HepG2 (cell line): Measurements from ENCODE around the gene NCAM2. TPM values are rescaled to one million over a fixed set of nuclear protein-coding genes. Genes with fewer than 3 reads are reported as not detected.

Source experiments
- ATAC-seq: fragments of 200-7000 bp; cut with Tn5 transposase; 3 replicates; pipeline ENCODE4 v1.9.1; 2020; ENCODE audit warnings: mild to moderate bottlenecking, moderate library complexity
- BruUV-seq: library from RNA; stranded (reverse); fragments of 400-500 nt; replicated peaks from 2 replicates; lab custom pipeline; 2021; lab: Mats Ljungman, UMichigan
- CTCF ChIA-PET: fragments of 300-600 bp; formaldehyde crosslinking; extraction: SDS; loops from one replicate; lab custom pipeline; 2021; ENCODE audit warnings: low total read pairs, inconsistent platforms, low intra/inter-chr PET ratio; lab: Yijun Ruan, JAX
- POLR2A ChIA-PET: fragments of 350-600 bp; sonication (Branson Sonifier 250); formaldehyde crosslinking; loops from one replicate; lab custom pipeline; 2020; ENCODE audit warnings: antibody characterized with exemption, inconsistent platforms; lab: Yijun Ruan, JAX
- DNase-seq: peaks from one replicate; pipeline ENCODE4 v3.0.0-alpha.2; 2015; ENCODE audit warnings: low spot score
- FAIRE-seq: peaks from 3 replicates; lab custom pipeline; 2011; peaks lifted over from hg19 to GRCh38; lab: Jason Lieb, UNC
- H2AFZ ChIP-seq: one replicate; pipeline ENCODE4 v1.6.1; 2011; ENCODE audit warnings: low read length, inconsistent platforms
- H3K27ac ChIP-seq: fragments of 300-600 bp; 3 replicates; pipeline ENCODE4 v1.8.0; 2011; ENCODE audit warnings: mixed run types, mild to moderate bottlenecking, mixed read lengths, low read length, inconsistent platforms; ENCODE audit not compliant: insufficient read depth; ENCODE audit errors: extremely low read length
- H3K27me3 ChIP-seq, 2 experiments: fragments of 200-600 bp in 1 of 2; 2 replicates in 1 of 2; 3 replicates in 1 of 2; pipeline versions ENCODE4 v1.6.0 to v1.8.0; 2011; ENCODE audit warnings: low read length in 2 of 2, mild to moderate bottlenecking in 2 of 2, moderate library complexity in 2 of 2, inconsistent platforms in 1 of 2; ENCODE audit not compliant: insufficient read depth in 2 of 2, control insufficient read depth in 1 of 2
- H3K36me3 ChIP-seq, 2 experiments: fragments of 200-600 bp in 1 of 2; replicated peaks in 1 of 2; 2 replicates in 1 of 2; 3 replicates in 1 of 2; pipeline versions ENCODE4 v1.5.1 to v1.8.0; 2011; ENCODE audit warnings: low read length in 2 of 2, inconsistent platforms in 1 of 2; ENCODE audit not compliant: insufficient read depth in 2 of 2, control insufficient read depth in 1 of 2
- H3K4me1 ChIP-seq: 2 replicates; pipeline ENCODE4 v1.5.1; 2012; ENCODE audit warnings: low read length, inconsistent platforms; ENCODE audit not compliant: insufficient read depth
- H3K4me2 ChIP-seq: 2 replicates; pipeline ENCODE4 v1.6.0; 2011; ENCODE audit warnings: low read depth, low read length, inconsistent platforms
- H3K4me3 ChIP-seq, 3 experiments: fragments of 200-600 bp in 1 of 3; sonication (generic), shearing (Covaris generic) in 1 of 3; replicated peaks in 1 of 3; 2 replicates each; pipeline ENCODE4 v1.5.1; 2011 to 2016; ENCODE audit warnings: low read length in 3 of 3, inconsistent platforms in 2 of 3, low read depth in 2 of 3, mild to moderate bottlenecking in 2 of 3, control low read depth in 1 of 3, mixed read lengths in 1 of 3; ENCODE audit not compliant: insufficient read depth in 1 of 3
- H3K79me2 ChIP-seq: one replicate; pipeline ENCODE4 v1.6.1; 2011; ENCODE audit warnings: low read length, inconsistent platforms; ENCODE audit not compliant: insufficient read depth
- H3K9ac ChIP-seq: 2 replicates; pipeline ENCODE4 v1.6.0; 2011; ENCODE audit warnings: mild to moderate bottlenecking, low read depth, low read length, inconsistent platforms; ENCODE audit not compliant: insufficient read depth
- H3K9me3 ChIP-seq: 2 replicates; pipeline ENCODE4 v1.5.1; 2012; ENCODE audit warnings: mild to moderate bottlenecking, low read length
- H4K20me1 ChIP-seq: 2 replicates; pipeline ENCODE4 v1.6.0; 2011; ENCODE audit warnings: inconsistent platforms, mild to moderate bottlenecking, low read length, moderate library complexity; ENCODE audit not compliant: insufficient read depth
- CREBL2 ChIP-seq: sonication (generic); formaldehyde crosslinking; IDR thresholded peaks from 2 replicates; pipeline ENCODE4 v1.8.1; 2023; ENCODE audit warnings: missing genetic modification reagents, mild to moderate bottlenecking, borderline replicate concordance
- DRAP1 ChIP-seq: IDR thresholded peaks from 2 replicates; pipeline ENCODE4 v1.6.1; 2016; ENCODE audit warnings: missing genetic modification reagents, missing compliant biosample characterization
- KAT7 ChIP-seq: IDR thresholded peaks from 2 replicates; pipeline ENCODE4 v1.6.1; 2018; ENCODE audit warnings: borderline replicate concordance, missing compliant biosample characterization
- MIER3 ChIP-seq: IDR thresholded peaks from 2 replicates; pipeline ENCODE4 v1.6.1; 2016; ENCODE audit warnings: missing compliant biosample characterization, borderline replicate concordance
- ZNF318 ChIP-seq: sonication (generic); formaldehyde crosslinking; IDR thresholded peaks from 2 replicates; pipeline ENCODE4 v1.4.0; 2020; ENCODE audit warnings: mild to moderate bottlenecking, missing genetic modification reagents
- in situ Hi-C: cut with HindIII; loops from 2 replicates; pipeline ENCODE4 v1.10.0; 2017; ENCODE audit warnings: low pct_unique_long_range_greater_than_20kb; ENCODE audit not compliant: extremely low pct_ligation_motif_present
- intact Hi-C: fragments of 100-400 bp; cut with micrococcal nuclease; formaldehyde crosslinking; loops from one replicate; pipeline ENCODE4 v1.10.0; 2022; ENCODE audit not compliant: unreplicated experiment
- polyA plus RNA-seq, 8 experiments: library from polyadenylated mRNA; depleted of rRNA in 3 of 8; stranded (reverse) in 7 of 8; unstranded in 1 of 8; fragments of >200 nt; fragmentation: Illumina TruSeq in 4 of 8; extraction: Trizol in 4 of 8; gene quantifications; 2 replicates each; pipeline versions ENCODE4 v1.2.1 to v1.2.3, GENCODE V29; 2011 to 2016; ENCODE audit warnings: low read depth in 4 of 8, missing spikeins in 1 of 8, mixed read lengths in 1 of 8; ENCODE audit not compliant: insufficient read depth in 1 of 8
- total RNA-seq, 5 experiments: library from RNA; depleted of rRNA; stranded (reverse); fragments of >200 nt; fragmentation: Illumina TruSeq; extraction: Trizol; gene quantifications; 2 replicates each; pipeline ENCODE4 v1.2.3, GENCODE V29; 2016; ENCODE audit warnings: low read depth in 1 of 5

NCAM2 gene
- total and polyA plus RNA-seq, 2 of the 13 experiments (the other 11 are each of a cell fraction or from before 2014, with no cell fraction given) = not detected

GRCh38 chr21:21076491-21076890 is 78.3 kb downstream of the NCAM2 start (continued):
- no peak for TF ChIP-seq ZNF318
- no peak for TF ChIP-seq KAT7 (CRISPR knock-in tag)
- no peak for TF ChIP-seq CREBL2 (CRISPR knock-in tag)
- TF ChIP-seq MIER3 (CRISPR knock-in tag) = no peak
- TF ChIP-seq, all 625 proteins: peak for 0

- Histone ChIP-seq H3K9ac (no peak overlapping the region), H3K9me3 (peaks cover 50% of the 10 kb centered on the region), H3K4me3 (no peak overlapping the region), H3K27me3 (no peaks in the 10 kb centered on the region), H4K20me1 (no peaks in the 10 kb centered on the region), H3K4me2 (no peak overlapping the region), H3K4me1 (no peaks in the 10 kb centered on the region), H3K27ac (no peak overlapping the region), H2AFZ (no peak overlapping the region), H3K79me2 (no peaks in the 10 kb centered on the region), H3K36me3 (no peaks in the 10 kb centered on the region)
- DNase-seq (no peak), ATAC-seq (no peak), FAIRE-seq (no peak)
- in situ Hi-C loops (no loop called here), intact Hi-C loops (no loop called here)
- ChIA-PET CTCF (no interaction called here), POLR2A (no interaction called here)
- TF ChIP-seq DRAP1 (CRISPR knock-in tag) = no peak
- BruUV-seq = no TSS peak
Observed at GRCh38 chr21:21079646-21080045, 81.4 kb downstream of the NCAM2 start.
